Prostate gland (tissue), 2 donors: ENCODE measurements around the gene NSL1.
"Not testable (repeated sequence)": the region's sequence is repeated elsewhere in the genome, so short reads cannot be mapped to it uniquely, and the experiment has no call there.

Experiments used
- CTCF ChIP-seq, 4 experiments: fragments of 200-600 bp in 2 of 4; fragments of 450-650 bp in 2 of 4; sonication (generic) in 2 of 4; IDR thresholded peaks; 1 replicate in 3 of 4; 2 replicates in 1 of 4; pipeline ENCODE4 v1.5.1; 2016 to 2019; ENCODE audit warnings: antibody characterized with exemption in 4 of 4, mild to moderate bottlenecking in 2 of 4, moderate library complexity in 2 of 4
- POLR2A ChIP-seq: fragments of 450-650 bp; IDR thresholded peaks from one replicate; pipeline ENCODE4 v1.6.1; 2016; ENCODE audit warnings: antibody characterized with exemption, mild to moderate bottlenecking
- POLR2AphosphoS5 ChIP-seq: sonication (generic); formaldehyde crosslinking; IDR thresholded peaks from one replicate; pipeline ENCODE4 v1.6.1; 2017; ENCODE audit warnings: antibody characterized with exemption

GRCh38 chr1:212764718-212765281 lies 26.8 kb downstream of the NSL1 start:
- TF ChIP-seq CTCF (IDR thresholded peaks at IDR 0.05); POLR2AphosphoS5; POLR2A: not testable (repeated sequence)
